HEK293 (cell line): ENCODE data around the gene WBP4.

Experiments
- GLI4 ChIP-seq: fragments of 450-650 bp; formaldehyde crosslinking; IDR thresholded peaks from 2 replicates; pipeline ENCODE4 v1.5.1; 2016; ENCODE audit warnings: missing biosample characterization, missing genetic modification characterization
- ZFHX2 ChIP-seq: fragments of 450-650 bp; formaldehyde crosslinking; conservative IDR thresholded peaks from 2 replicates; pipeline ENCODE4 v1.5.1; 2016; ENCODE audit warnings: missing biosample characterization, missing genetic modification characterization

GRCh38 chr13:41077475-41077874, 16.2 kb downstream of the WBP4 start:
- no peak for TF ChIP-seq ZFHX2
- no peak for TF ChIP-seq GLI4 (tag by site-specific recombination)
